ENCODE results near the gene CDKL5. TPM values are rescaled to one million over a fixed set of nuclear protein-coding genes. Genes with fewer than 3 reads are reported as not detected.

CDKL5 gene
- total RNA-seq, 1 donor from 2014 or later = 17.7 TPM

DNA sequence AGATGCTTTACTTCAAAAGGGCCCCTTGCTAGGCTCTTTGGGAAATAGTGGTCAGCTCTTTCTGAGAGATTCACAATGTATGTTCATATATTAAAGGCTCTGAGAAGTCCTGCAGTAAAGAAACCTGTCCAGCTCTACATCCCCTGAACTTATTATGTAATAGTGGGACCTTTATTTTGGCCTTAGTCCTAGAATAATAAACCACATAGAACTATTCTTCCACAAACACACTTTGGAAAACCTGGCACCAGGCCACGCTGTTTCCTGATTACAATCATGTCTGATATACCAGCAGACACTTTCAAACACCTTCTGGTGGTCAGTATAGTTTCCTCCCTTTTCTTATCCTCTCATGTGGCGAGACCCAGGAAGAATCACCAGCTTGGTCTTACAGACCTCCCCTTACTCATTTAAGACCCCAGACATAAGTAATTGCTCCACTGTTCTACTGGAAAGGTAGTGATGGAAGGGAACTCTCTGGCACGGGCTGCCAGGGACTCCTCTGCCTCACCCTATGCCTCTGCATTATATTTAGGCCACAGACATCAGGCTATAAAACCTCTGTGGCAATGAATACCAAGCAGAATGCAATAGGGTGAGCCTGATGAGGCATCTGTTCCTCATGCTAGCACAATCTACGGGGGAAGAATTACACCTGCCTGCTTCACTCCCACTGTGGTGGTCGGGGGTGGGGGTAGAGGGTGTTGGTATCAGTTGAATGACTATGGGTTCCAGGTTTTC lies 276.4 kb downstream of the CDKL5 start:
- no peak overlapping the region for H3K27ac Mint-ChIP-seq (ENCODE audit: unreplicated experiment)
- Histone ChIP-seq H3K79me2 (ENCODE audit: insufficient read depth, low read length) (no peaks in the 10 kb centered on the region), H3K27ac (ENCODE audit: low read depth, low read length) (no peak overlapping the region), H3K27me3 (ENCODE audit: insufficient read depth, low read length) (no peaks in the 10 kb centered on the region), H3K36me3 (ENCODE audit: insufficient read depth, low read length) (no peaks in the 10 kb centered on the region), H3K4me3 (ENCODE audit: insufficient read depth, low read depth, low read length) (no peak overlapping the region), H2AFZ (ENCODE audit: low read depth, low read length) (no peak overlapping the region), H3K4me2 (ENCODE audit: low read length) (peak overlapping the region; percentile 30), H3K9ac (ENCODE audit: low read length) (no peak overlapping the region), H4K20me1 (ENCODE audit: insufficient read depth, low read length) (no peaks in the 10 kb centered on the region), H3K9me3 (ENCODE audit: insufficient read depth, low read depth, low read length) (no peaks in the 10 kb centered on the region), H3K4me1 (ENCODE audit: insufficient read depth, low read length) (peaks cover 3% of the 10 kb centered on the region)
- TF ChIP-seq, protein P1, sequence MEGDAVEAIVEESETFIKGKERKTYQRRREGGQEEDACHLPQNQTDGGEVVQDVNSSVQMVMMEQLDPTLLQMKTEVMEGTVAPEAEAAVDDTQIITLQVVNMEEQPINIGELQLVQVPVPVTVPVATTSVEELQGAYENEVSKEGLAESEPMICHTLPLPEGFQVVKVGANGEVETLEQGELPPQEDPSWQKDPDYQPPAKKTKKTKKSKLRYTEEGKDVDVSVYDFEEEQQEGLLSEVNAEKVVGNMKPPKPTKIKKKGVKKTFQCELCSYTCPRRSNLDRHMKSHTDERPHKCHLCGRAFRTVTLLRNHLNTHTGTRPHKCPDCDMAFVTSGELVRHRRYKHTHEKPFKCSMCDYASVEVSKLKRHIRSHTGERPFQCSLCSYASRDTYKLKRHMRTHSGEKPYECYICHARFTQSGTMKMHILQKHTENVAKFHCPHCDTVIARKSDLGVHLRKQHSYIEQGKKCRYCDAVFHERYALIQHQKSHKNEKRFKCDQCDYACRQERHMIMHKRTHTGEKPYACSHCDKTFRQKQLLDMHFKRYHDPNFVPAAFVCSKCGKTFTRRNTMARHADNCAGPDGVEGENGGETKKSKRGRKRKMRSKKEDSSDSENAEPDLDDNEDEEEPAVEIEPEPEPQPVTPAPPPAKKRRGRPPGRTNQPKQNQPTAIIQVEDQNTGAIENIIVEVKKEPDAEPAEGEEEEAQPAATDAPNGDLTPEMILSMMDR (IDR thresholded peaks at IDR 0.05; ENCODE audit: insufficient read depth, low read depth, low read length) = no peak
- TF ChIP-seq EZH2 (IDR thresholded peaks at IDR 0.05; ENCODE audit: insufficient read depth, low read length) = no peak
- DNase-seq (ENCODE audit: low read depth) (peak; percentile 18), FAIRE-seq (no peak)
- peaks cover 1% of the 10 kb centered on the region for H3K4me1 Mint-ChIP-seq (ENCODE audit: low read depth, unreplicated experiment)
- no peaks in the 10 kb centered on the region for H3K9me3 Mint-ChIP-seq (ENCODE audit: unreplicated experiment)
- H3K4me3 Mint-ChIP-seq (ENCODE audit: unreplicated experiment) = no peak overlapping the region
- no peaks in the 10 kb centered on the region for H3K27me3 Mint-ChIP-seq (ENCODE audit: low read depth, unreplicated experiment)
- no peaks in the 10 kb centered on the region for H3K36me3 Mint-ChIP-seq (ENCODE audit: low read depth, unreplicated experiment)

DNA sequence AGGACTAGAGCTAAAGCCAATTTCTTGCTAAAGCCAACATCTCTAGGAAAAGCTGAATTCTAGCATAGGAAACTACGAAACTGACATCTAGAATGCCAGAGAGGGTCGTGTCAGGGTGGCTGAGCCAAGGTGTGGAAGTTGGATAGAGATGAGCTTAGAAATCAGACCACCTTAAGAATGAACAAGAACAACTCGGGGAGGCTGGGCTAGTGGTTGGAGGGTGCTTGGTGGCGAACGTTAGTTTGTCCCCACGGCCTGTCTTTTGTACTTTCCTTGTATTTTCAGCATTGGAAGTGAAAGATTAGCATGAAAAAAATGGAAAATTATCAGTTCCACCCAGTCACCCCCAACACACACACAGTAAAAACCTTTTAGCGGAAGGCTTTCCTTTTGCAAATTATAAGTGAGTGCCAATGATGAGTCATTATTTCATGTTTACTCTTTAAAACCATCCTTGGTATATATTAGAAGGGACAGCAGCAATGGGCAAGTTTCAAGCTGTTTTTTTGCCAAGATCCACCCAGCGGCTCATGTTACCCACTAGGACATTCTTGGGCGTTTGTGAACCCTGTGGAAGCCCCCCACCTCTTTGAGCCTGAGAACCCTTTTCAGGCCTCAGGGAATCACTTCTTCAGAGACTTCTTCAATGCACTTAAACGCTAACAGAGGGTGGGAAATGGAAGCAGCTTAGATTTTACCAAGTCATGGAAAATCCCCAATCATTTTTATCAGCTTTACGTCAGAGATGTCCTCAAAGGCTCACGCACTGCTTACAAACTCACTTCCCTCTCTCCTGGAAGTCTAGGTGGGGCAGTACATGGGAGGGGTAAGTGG lies 277.2 kb downstream of the CDKL5 start:
- Histone ChIP-seq H3K27me3 (ENCODE audit: insufficient read depth, low read length) (no peaks in the 10 kb centered on the region), H3K4me1 (ENCODE audit: insufficient read depth, low read length) (peaks cover 3% of the 10 kb centered on the region), H2AFZ (ENCODE audit: low read depth, low read length) (no peak overlapping the region), H3K9ac (ENCODE audit: low read length) (no peak overlapping the region), H3K27ac (ENCODE audit: low read depth, low read length) (no peak overlapping the region), H4K20me1 (ENCODE audit: insufficient read depth, low read length) (no peaks in the 10 kb centered on the region), H3K79me2 (ENCODE audit: insufficient read depth, low read length) (no peaks in the 10 kb centered on the region), H3K36me3 (ENCODE audit: insufficient read depth, low read length) (no peaks in the 10 kb centered on the region), H3K4me2 (ENCODE audit: low read length) (peak overlapping the region; percentile 32), H3K9me3 (ENCODE audit: insufficient read depth, low read depth, low read length) (no peaks in the 10 kb centered on the region), H3K4me3 (ENCODE audit: insufficient read depth, low read depth, low read length) (no peak overlapping the region)
- Mint-ChIP-seq H3K9me3 (ENCODE audit: unreplicated experiment) (no peaks in the 10 kb centered on the region), H3K4me3 (ENCODE audit: unreplicated experiment) (no peak overlapping the region), H3K27me3 (ENCODE audit: low read depth, unreplicated experiment) (no peaks in the 10 kb centered on the region), H3K4me1 (ENCODE audit: low read depth, unreplicated experiment) (peaks cover 1% of the 10 kb centered on the region), H3K36me3 (ENCODE audit: low read depth, unreplicated experiment) (no peaks in the 10 kb centered on the region), H3K27ac (ENCODE audit: unreplicated experiment) (no peak overlapping the region)
- TF ChIP-seq EZH2 (IDR thresholded peaks at IDR 0.05; ENCODE audit: insufficient read depth, low read length) = no peak
- TF ChIP-seq, protein P1 (IDR thresholded peaks at IDR 0.05; ENCODE audit: insufficient read depth, low read depth, low read length) = no peak
- FAIRE-seq (no peak), DNase-seq (ENCODE audit: low read depth) (peak; percentile 36)

Other genes starting within 250 kb of the CDKL5 start
- not detected in 2 replicates for gene BEND2, start 204.7 kb upstream of the CDKL5 start, total RNA-seq
- gene SCML2, start 70.9 kb upstream of the CDKL5 start, total RNA-seq = 0.91 and 1.2 TPM in 2 replicates
- gene RS1, start 246.5 kb downstream of the CDKL5 start, total RNA-seq = not detected in 2 replicates